Endodermal cell (in vitro differentiated cells): ENCODE data around the gene CEBPB. TPM values are rescaled to one million over a fixed set of nuclear protein-coding genes. Genes with fewer than 3 reads are reported as not detected.

Source experiments
- DNase-seq: peaks from one replicate; pipeline ENCODE4 v3.0.0-alpha.2; 2017
- H3K27ac ChIP-seq: 2 replicates; pipeline ENCODE4 v1.5.1; 2013; ENCODE audit warnings: mild to moderate bottlenecking, low read depth, low read length, moderate library complexity
- H3K27me3 ChIP-seq: 2 replicates; pipeline ENCODE4 v1.6.1; 2013; ENCODE audit warnings: mild to moderate bottlenecking, low read length, moderate library complexity; ENCODE audit not compliant: insufficient read depth, control insufficient read depth, poor library complexity, severe bottlenecking
- H3K36me3 ChIP-seq: 2 replicates; pipeline ENCODE4 v1.7.0; 2013; ENCODE audit warnings: mild to moderate bottlenecking, low read length, moderate library complexity; ENCODE audit not compliant: control insufficient read depth, insufficient read depth
- H3K4me1 ChIP-seq: one replicate; pipeline ENCODE4 v1.7.0; 2013; ENCODE audit warnings: low read length; ENCODE audit not compliant: control insufficient read depth, insufficient read depth
- H3K4me3 ChIP-seq: 2 replicates; pipeline ENCODE4 v1.5.1; 2013; ENCODE audit warnings: mild to moderate bottlenecking, low read length, moderate library complexity
- H3K9ac ChIP-seq: 2 replicates; pipeline ENCODE4 v1.6.1; 2013; ENCODE audit warnings: mild to moderate bottlenecking, low read length, moderate library complexity; ENCODE audit not compliant: poor library complexity, severe bottlenecking; ENCODE audit errors: extremely low read depth
- H3K9me3 ChIP-seq: 2 replicates; pipeline ENCODE4 v1.6.1; 2013; ENCODE audit warnings: mild to moderate bottlenecking, low read length, moderate library complexity; ENCODE audit not compliant: control insufficient read depth
- H3K27ac Mint-ChIP-seq: 2 replicates; pipeline ENCODE4 v1.8.0; 2020; ENCODE audit warnings: mixed read lengths
- H3K27me3 Mint-ChIP-seq: 2 replicates; pipeline ENCODE4 v1.8.0; 2021; ENCODE audit warnings: mild to moderate bottlenecking, mixed read lengths; ENCODE audit not compliant: insufficient read depth
- H3K36me3 Mint-ChIP-seq: 2 replicates; pipeline ENCODE4 v1.8.0; 2020; ENCODE audit warnings: low read depth, mixed read lengths
- H3K4me1 Mint-ChIP-seq: 2 replicates; pipeline ENCODE4 v1.8.0; 2020; ENCODE audit warnings: mixed read lengths
- H3K4me3 Mint-ChIP-seq: 2 replicates; pipeline ENCODE4 v1.8.0; 2020; ENCODE audit warnings: mild to moderate bottlenecking, moderate library complexity, mixed read lengths
- H3K9me3 Mint-ChIP-seq: 2 replicates; pipeline ENCODE4 v1.8.0; 2020; ENCODE audit warnings: mild to moderate bottlenecking, mixed read lengths
- CTCF ChIP-seq: fragments of 200-600 bp; sonication (generic); conservative IDR thresholded peaks from 2 replicates; pipeline ENCODE4 v1.5.0; 2021; ENCODE audit warnings: antibody characterized with exemption, mild to moderate bottlenecking
- WGBS, 2 experiments: methylation state at CpG; one replicate each; pipeline versions ENCODE4 v1.1.5 to v1.1.7; 2013; ENCODE audit warnings: missing lambda C conversion rate in 2 of 2, mixed read lengths in 1 of 2; ENCODE audit not compliant: insufficient coverage in 1 of 2, insufficient read length in 1 of 2; 5-methylcytosine and 5-hydroxymethylcytosine counted together
- total RNA-seq, 2 donors: library from RNA; stranded (reverse); fragmentation: NEBNext Ultra II Directional in 1 of 2; extraction: Animal tissue kit (Norgen Biotek cat#: 25700) in 1 of 2; gene quantifications; 2 replicates in 1 of 2; 3 replicates in 1 of 2; pipeline ENCODE4 v1.2.1, GENCODE V29; 2021

CEBPB gene
- total RNA-seq, 2 donors from 2014 or later = 14.9 to 15.1 TPM

- H3K4me1 ChIP-seq = no peaks in the 10 kb centered on the region
- no peaks in the 10 kb centered on the region for H3K27me3 Mint-ChIP-seq
- H3K9me3 Mint-ChIP-seq = no peaks in the 10 kb centered on the region
- no peak overlapping the region for H3K27ac Mint-ChIP-seq
- H3K36me3 ChIP-seq = no peaks in the 10 kb centered on the region
- no peaks in the 10 kb centered on the region for H3K27me3 ChIP-seq
- no peaks in the 10 kb centered on the region for H3K9me3 ChIP-seq
- no peaks in the 10 kb centered on the region for H3K36me3 Mint-ChIP-seq
- TF ChIP-seq CTCF = no peak
- no peak overlapping the region for H3K9ac ChIP-seq
- 85 to 100% methylated on average over 2 to 4 of the region's 4 CpGs for WGBS, 2 experiments
- H3K4me3 Mint-ChIP-seq = no peak overlapping the region
- no peak overlapping the region for H3K4me3 ChIP-seq
- no peaks in the 10 kb centered on the region for H3K4me1 Mint-ChIP-seq
- DNase-seq = no peak
- no peak overlapping the region for H3K27ac ChIP-seq
Observed at GRCh38 chr20:50237349-50237748, 46.7 kb downstream of the CEBPB start.

GRCh38 chr20:50238081-50238800 is 47.6 kb downstream of the CEBPB start:
- Mint-ChIP-seq H3K4me1 (no peaks in the 10 kb centered on the region), H3K27me3 (no peaks in the 10 kb centered on the region), H3K9me3 (no peaks in the 10 kb centered on the region), H3K27ac (no peak overlapping the region), H3K4me3 (no peak overlapping the region), H3K36me3 (no peaks in the 10 kb centered on the region)
- peak; percentile 47 for TF ChIP-seq CTCF
- Histone ChIP-seq H3K27me3 (no peaks in the 10 kb centered on the region), H3K9me3 (no peaks in the 10 kb centered on the region), H3K4me1 (no peaks in the 10 kb centered on the region), H3K27ac (no peak overlapping the region), H3K4me3 (no peak overlapping the region), H3K36me3 (no peaks in the 10 kb centered on the region), H3K9ac (no peak overlapping the region)
- WGBS, 2 experiments = 92 to 96% methylated on average over 15 to 19 of the region's 19 CpGs
- no peak for DNase-seq

GRCh38 chr20:50240092-50240491 is 49.5 kb downstream of the CEBPB start:
- Mint-ChIP-seq H3K36me3 (no peaks in the 10 kb centered on the region), H3K27me3 (no peaks in the 10 kb centered on the region), H3K4me1 (no peaks in the 10 kb centered on the region), H3K9me3 (no peaks in the 10 kb centered on the region), H3K27ac (no peak overlapping the region), H3K4me3 (no peak overlapping the region)
- H3K27me3 ChIP-seq = no peaks in the 10 kb centered on the region
- H3K36me3 ChIP-seq = no peaks in the 10 kb centered on the region
- H3K9ac ChIP-seq = no peak overlapping the region
- no peaks in the 10 kb centered on the region for H3K4me1 ChIP-seq
- DNase-seq = no peak
- no peak overlapping the region for H3K4me3 ChIP-seq
- TF ChIP-seq CTCF = no peak
- H3K9me3 ChIP-seq = no peaks in the 10 kb centered on the region
- 87 to 88% methylated on average over 6 to 9 of the region's 9 CpGs for WGBS, 2 experiments
- no peak overlapping the region for H3K27ac ChIP-seq
